SU-DHL-6 (cell line): Measurements from ENCODE around the gene HECTD2.

Source experiments
- CTCF ChIP-seq: fragments of 200-600 bp; sonication (generic); IDR thresholded peaks from one replicate; pipeline ENCODE4 v1.5.1; 2017; ENCODE audit warnings: antibody characterized with exemption, mild to moderate bottlenecking, low read length, moderate library complexity; ENCODE audit not compliant: insufficient read depth, poor library complexity, severe bottlenecking
- EZH2phosphoT487 ChIP-seq: fragments of 200-600 bp; sonication (generic), shearing (Covaris generic); conservative IDR thresholded peaks from 2 replicates; pipeline ENCODE4 v1.6.1; 2018; ENCODE audit warnings: mild to moderate bottlenecking, antibody characterized with exemption, low read length, moderate library complexity, mixed read lengths

- TF ChIP-seq CTCF (no peak), EZH2phosphoT487 (no peak)
Measured at GRCh38 chr10:91552274-91553095, 142.3 kb downstream of the HECTD2 start.
